ENCODE data around the gene SEMA6B. TPM values are rescaled to one million over a fixed set of nuclear protein-coding genes. Genes with fewer than 3 reads are reported as not detected.

SEMA6B gene
- polyA plus RNA-seq, 1 of the 3 experiments (the other 2 are of a cell fraction), result 3.7 TPM

DNA sequence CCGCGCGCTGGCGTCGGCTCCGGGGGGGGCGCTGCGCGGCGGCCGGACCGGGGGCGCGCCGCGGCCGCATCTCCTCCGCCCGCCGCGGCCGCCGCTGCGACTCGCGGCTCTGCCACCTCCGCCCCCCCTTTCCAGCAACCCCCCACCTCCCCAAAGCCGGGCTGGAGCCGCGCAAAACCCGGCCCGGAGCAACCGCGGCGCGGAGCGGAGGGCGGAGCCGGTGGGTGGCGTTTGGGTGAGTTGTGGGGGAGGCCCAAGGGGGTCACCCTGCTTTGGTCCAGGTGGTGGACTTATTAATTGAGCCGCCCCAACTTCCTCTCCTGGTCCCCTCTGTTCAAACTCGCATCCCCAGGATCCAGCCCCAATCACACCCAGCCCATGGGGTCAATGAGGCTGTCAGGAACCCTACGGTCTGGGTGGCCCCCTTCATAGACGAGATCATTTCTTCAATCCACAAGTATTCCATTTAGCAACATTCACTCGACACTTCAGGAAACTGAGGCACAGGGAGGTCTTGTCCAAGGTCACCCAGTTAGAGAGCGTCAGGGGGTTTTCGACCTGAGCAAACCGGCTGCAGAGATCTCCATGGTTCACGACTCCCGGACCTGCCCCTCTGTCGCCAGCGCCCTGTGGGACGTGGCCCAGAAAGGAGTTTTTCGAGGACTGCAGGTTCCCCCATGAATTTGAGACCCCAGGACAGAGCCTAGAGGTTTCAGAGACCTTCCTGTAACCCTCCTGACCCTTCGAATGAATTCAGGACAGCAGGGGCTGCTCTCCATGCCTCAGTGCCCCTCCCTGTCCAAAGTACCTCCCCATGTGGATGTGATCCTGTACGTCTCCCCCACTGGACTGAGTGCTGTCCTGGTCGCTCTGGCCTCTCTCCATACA, 22.4 kb upstream of the SEMA6B start:
- Histone ChIP-seq H3K79me2 (ENCODE audit: insufficient read depth) (no peaks in the 10 kb centered on the region), H2AFZ (ENCODE audit: low read depth) (no peak overlapping the region)
- CTCF ChIA-PET, result interaction anchor here (3.7 kb wide), 1 partner anchor 54 kb away, joined by 29 read pairs; no protein-coding TSS in a partner anchor

GRCh38 chr19:4580961-4581665, 21.6 kb upstream of the SEMA6B start:
- no peak overlapping the region for H3K9ac ChIP-seq
- 4% methylated on average over 13 of the region's 62 CpGs for WGBS (ENCODE audit: low lambda C conversion rate)
- peaks cover 22% of the 10 kb centered on the region; the same call in 1 of the 2 replicates for H3K27me3 ChIP-seq (ENCODE audit: insufficient read depth)
- H4K20me1 ChIP-seq (ENCODE audit: insufficient read depth), result no peaks in the 10 kb centered on the region
- no peak overlapping the region for H2AFZ ChIP-seq (ENCODE audit: low read depth)
- no peaks in the 10 kb centered on the region for H3K36me3 ChIP-seq (replicated peaks in 1 of 2; ENCODE audit: control insufficient read depth in 1 of 2, insufficient read depth in 2 of 2, low read length in 1 of 2)
- H3K27ac ChIP-seq (ENCODE audit: low read depth in 2 of 2, low read length in 1 of 2), result no peak overlapping the region
- no peak for TF ChIP-seq JUND (IDR thresholded peaks at IDR 0.05)
- TF ChIP-seq, protein P1, sequence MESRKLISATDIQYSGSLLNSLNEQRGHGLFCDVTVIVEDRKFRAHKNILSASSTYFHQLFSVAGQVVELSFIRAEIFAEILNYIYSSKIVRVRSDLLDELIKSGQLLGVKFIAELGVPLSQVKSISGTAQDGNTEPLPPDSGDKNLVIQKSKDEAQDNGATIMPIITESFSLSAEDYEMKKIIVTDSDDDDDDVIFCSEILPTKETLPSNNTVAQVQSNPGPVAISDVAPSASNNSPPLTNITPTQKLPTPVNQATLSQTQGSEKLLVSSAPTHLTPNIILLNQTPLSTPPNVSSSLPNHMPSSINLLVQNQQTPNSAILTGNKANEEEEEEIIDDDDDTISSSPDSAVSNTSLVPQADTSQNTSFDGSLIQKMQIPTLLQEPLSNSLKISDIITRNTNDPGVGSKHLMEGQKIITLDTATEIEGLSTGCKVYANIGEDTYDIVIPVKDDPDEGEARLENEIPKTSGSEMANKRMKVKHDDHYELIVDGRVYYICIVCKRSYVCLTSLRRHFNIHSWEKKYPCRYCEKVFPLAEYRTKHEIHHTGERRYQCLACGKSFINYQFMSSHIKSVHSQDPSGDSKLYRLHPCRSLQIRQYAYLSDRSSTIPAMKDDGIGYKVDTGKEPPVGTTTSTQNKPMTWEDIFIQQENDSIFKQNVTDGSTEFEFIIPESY (IDR thresholded peaks at IDR 0.05; ENCODE audit: borderline replicate concordance, low read depth), result no peak
- no peak for TF ChIP-seq TEAD4 (IDR thresholded peaks at IDR 0.05; ENCODE audit: borderline replicate concordance, insufficient read depth)
- TF ChIP-seq MXI1 (IDR thresholded peaks at IDR 0.05; ENCODE audit: low read depth, low read length), result no peak
- TF ChIP-seq CHD2 (IDR thresholded peaks at IDR 0.05; ENCODE audit: low read length, partially characterized antibody), result no peak
- TF ChIP-seq TAF1 (IDR thresholded peaks at IDR 0.05; ENCODE audit: borderline replicate concordance, low read depth, low read length), result no peak
- TF ChIP-seq FOXM1 (IDR thresholded peaks at IDR 0.05; ENCODE audit: low read depth), result no peak
- no peak for TF ChIP-seq SMC3 (IDR thresholded peaks at IDR 0.05; ENCODE audit: low read depth, low read length)
- no peak for TF ChIP-seq RCOR1 (IDR thresholded peaks at IDR 0.05; ENCODE audit: low read length)
- TF ChIP-seq GATA2 (CRISPR knock-in tag; IDR thresholded peaks at IDR 0.05), result no peak
- TF ChIP-seq GABPA (IDR thresholded peaks at IDR 0.05; ENCODE audit: low read depth), result no peak
- TF ChIP-seq, protein P2, sequence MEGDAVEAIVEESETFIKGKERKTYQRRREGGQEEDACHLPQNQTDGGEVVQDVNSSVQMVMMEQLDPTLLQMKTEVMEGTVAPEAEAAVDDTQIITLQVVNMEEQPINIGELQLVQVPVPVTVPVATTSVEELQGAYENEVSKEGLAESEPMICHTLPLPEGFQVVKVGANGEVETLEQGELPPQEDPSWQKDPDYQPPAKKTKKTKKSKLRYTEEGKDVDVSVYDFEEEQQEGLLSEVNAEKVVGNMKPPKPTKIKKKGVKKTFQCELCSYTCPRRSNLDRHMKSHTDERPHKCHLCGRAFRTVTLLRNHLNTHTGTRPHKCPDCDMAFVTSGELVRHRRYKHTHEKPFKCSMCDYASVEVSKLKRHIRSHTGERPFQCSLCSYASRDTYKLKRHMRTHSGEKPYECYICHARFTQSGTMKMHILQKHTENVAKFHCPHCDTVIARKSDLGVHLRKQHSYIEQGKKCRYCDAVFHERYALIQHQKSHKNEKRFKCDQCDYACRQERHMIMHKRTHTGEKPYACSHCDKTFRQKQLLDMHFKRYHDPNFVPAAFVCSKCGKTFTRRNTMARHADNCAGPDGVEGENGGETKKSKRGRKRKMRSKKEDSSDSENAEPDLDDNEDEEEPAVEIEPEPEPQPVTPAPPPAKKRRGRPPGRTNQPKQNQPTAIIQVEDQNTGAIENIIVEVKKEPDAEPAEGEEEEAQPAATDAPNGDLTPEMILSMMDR (IDR thresholded peaks at IDR 0.05), result no peak
- TF ChIP-seq RXRA (IDR thresholded peaks at IDR 0.05; ENCODE audit: borderline replicate concordance, low read depth), result no peak
- TF ChIP-seq, protein P3, sequence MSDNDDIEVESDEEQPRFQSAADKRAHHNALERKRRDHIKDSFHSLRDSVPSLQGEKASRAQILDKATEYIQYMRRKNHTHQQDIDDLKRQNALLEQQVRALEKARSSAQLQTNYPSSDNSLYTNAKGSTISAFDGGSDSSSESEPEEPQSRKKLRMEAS (IDR thresholded peaks at IDR 0.05; ENCODE audit: low read depth), result no peak
- TF ChIP-seq NRF1 (IDR thresholded peaks at IDR 0.05; ENCODE audit: low read depth, low read length), result no peak
- no peak for TF ChIP-seq FOXJ3 (CRISPR knock-in tag; IDR thresholded peaks at IDR 0.05)
- TF ChIP-seq NFIC (IDR thresholded peaks at IDR 0.05; ENCODE audit: borderline replicate concordance), result no peak
- ChIA-PET POLR2A (no interaction called here), CTCF (interaction anchor here (1.1 to 6.0 kb wide), 9 partner anchors 8 to 56 kb away, joined by 3 to 58 read pairs (median 6); partner anchors contain the start of gene SEMA6B)
- H3K79me2 ChIP-seq (ENCODE audit: insufficient read depth), result no peaks in the 10 kb centered on the region
- peaks cover 0 to 8% of the 10 kb centered on the region in 2 experiments; a peak in 1 of 4 replicates for H3K4me1 ChIP-seq (ENCODE audit: control insufficient read depth in 1 of 2, insufficient read depth in 2 of 2, low read depth in 1 of 2, low read length in 1 of 2)
- H3F3A ChIP-seq (replicated peaks; ENCODE audit: insufficient read depth), result peaks cover 23% of the 10 kb centered on the region
- peak overlapping the region in 1 of 2 experiments; percentile 26; a peak in 2 of 4 replicates for H3K4me3 ChIP-seq (ENCODE audit: low read depth in 2 of 2, low read length in 1 of 2)
- H3K9me3 ChIP-seq, result no peaks in the 10 kb centered on the region
- DNase-seq, result peak; percentile 72
- peak overlapping the region; percentile 28; the same call in 1 of the 2 replicates for H3K4me2 ChIP-seq
- H3K9me2 ChIP-seq, result no peaks in the 10 kb centered on the region

More for the DNA sequence above, 22.4 kb upstream of the SEMA6B start:
- peak; percentile 94 for DNase-seq
- H3K27me3 ChIP-seq (ENCODE audit: insufficient read depth), result peaks cover 22% of the 10 kb centered on the region; the same call in 1 of the 2 replicates
- H3K27ac ChIP-seq (ENCODE audit: low read depth in 2 of 2, low read length in 1 of 2), result no peak overlapping the region
- no peaks in the 10 kb centered on the region for H3K9me3 ChIP-seq
- no peaks in the 10 kb centered on the region for H4K20me1 ChIP-seq (ENCODE audit: insufficient read depth)
- no peak overlapping the region for H3K4me2 ChIP-seq
- H3F3A ChIP-seq (replicated peaks; ENCODE audit: insufficient read depth), result peaks cover 15% of the 10 kb centered on the region
- WGBS (ENCODE audit: low lambda C conversion rate), result 38% methylated on average over 15 of the region's 57 CpGs
- H3K4me3 ChIP-seq (ENCODE audit: low read depth in 2 of 2, low read length in 1 of 2), result peak overlapping the region in 1 of 2 experiments; percentile 26; a peak in 2 of 4 replicates
- peaks cover 0 to 8% of the 10 kb centered on the region in 2 experiments; a peak in 1 of 4 replicates for H3K4me1 ChIP-seq (ENCODE audit: control insufficient read depth in 1 of 2, insufficient read depth in 2 of 2, low read depth in 1 of 2, low read length in 1 of 2)
- H3K9me2 ChIP-seq, result no peaks in the 10 kb centered on the region
- H3K9ac ChIP-seq, result no peak overlapping the region
- no peaks in the 10 kb centered on the region for H3K36me3 ChIP-seq (replicated peaks in 1 of 2; ENCODE audit: control insufficient read depth in 1 of 2, insufficient read depth in 2 of 2, low read length in 1 of 2)
- TF ChIP-seq, protein P1 (IDR thresholded peaks at IDR 0.05; ENCODE audit: borderline replicate concordance, low read depth), result no peak
- TF ChIP-seq GABPA (IDR thresholded peaks at IDR 0.05; ENCODE audit: low read depth), result no peak
- POLR2A ChIA-PET, result no interaction called here
